ENCODE measurements around the gene GNAQ.

Gene GNAQ

DNA sequence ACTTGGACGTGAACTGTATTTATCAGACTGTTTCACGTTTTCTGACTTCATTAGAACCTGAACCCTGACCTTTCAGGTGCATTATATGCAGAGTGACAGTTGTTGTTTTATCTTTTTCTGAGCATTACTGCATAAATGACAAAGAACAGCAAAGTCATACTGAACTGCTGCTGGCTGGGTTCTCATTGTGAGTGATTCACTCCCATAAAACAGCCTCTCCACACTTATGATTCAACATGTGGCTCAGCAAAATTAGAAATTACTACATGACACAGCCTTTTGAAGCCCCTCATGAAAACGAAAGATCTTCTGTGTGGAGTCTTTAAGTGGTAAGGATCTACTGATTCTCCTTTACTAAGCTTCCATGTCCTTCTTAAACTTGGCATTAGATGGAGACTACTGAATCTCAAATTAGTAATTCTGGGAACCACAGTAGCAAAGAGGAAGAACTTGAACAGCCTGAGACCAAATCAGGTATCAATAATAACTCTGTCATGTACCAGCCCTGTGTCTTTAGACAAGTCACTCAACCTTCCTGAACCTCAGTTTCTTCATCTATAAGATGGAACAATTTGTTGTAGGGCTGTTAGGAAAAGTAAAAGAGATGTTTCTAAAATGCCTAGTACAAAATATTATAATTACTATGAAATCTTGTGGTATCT, 211.2 kb downstream of the GNAQ start:
- Histone ChIP-seq H3K27me3 (ENCODE audit: insufficient read depth, low read length, poor library complexity) (no peaks in the 10 kb centered on the region), H3K9ac (ENCODE audit: low read depth, low read length) (no peak overlapping the region), H3K9me3 (ENCODE audit: insufficient read depth, low read length, severe bottlenecking) (no peaks in the 10 kb centered on the region), H3K4me3 (ENCODE audit: low read depth in 1 of 2, low read length in 2 of 2) (no peak overlapping the region), H3K27ac (ENCODE audit: low read length) (0 out of 2 replicates have a peak overlapping the region, but pooled peaks have one; percentile 13), H4K20me1 (ENCODE audit: insufficient read depth, low read length) (peaks cover 5% of the 10 kb centered on the region), H3K4me2 (ENCODE audit: insufficient read depth, low read length) (no peak overlapping the region), H3K36me3 (ENCODE audit: insufficient read depth, low read length) (peaks cover 6% of the 10 kb centered on the region; the same call in 1 of the 2 replicates), H3K79me2 (ENCODE audit: insufficient read depth, low read length) (peaks cover 40% of the 10 kb centered on the region), H2AFZ (ENCODE audit: low read depth, low read length) (no peak overlapping the region), H3K4me1 (ENCODE audit: insufficient read depth, low read length) (no peaks in the 10 kb centered on the region; the same call in 1 of the 2 replicates)
- no peak for ATAC-seq (ENCODE audit: insufficient read depth, low read depth)
- DNase-seq, result no peak
- no peak for TF ChIP-seq EZH2 (IDR thresholded peaks at IDR 0.05; ENCODE audit: borderline replicate concordance, low read depth, low read length, severe bottlenecking)
- TF ChIP-seq, protein P1, sequence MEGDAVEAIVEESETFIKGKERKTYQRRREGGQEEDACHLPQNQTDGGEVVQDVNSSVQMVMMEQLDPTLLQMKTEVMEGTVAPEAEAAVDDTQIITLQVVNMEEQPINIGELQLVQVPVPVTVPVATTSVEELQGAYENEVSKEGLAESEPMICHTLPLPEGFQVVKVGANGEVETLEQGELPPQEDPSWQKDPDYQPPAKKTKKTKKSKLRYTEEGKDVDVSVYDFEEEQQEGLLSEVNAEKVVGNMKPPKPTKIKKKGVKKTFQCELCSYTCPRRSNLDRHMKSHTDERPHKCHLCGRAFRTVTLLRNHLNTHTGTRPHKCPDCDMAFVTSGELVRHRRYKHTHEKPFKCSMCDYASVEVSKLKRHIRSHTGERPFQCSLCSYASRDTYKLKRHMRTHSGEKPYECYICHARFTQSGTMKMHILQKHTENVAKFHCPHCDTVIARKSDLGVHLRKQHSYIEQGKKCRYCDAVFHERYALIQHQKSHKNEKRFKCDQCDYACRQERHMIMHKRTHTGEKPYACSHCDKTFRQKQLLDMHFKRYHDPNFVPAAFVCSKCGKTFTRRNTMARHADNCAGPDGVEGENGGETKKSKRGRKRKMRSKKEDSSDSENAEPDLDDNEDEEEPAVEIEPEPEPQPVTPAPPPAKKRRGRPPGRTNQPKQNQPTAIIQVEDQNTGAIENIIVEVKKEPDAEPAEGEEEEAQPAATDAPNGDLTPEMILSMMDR (IDR thresholded peaks at IDR 0.05; ENCODE audit: borderline replicate concordance, extremely low read depth, low read length, poor library complexity, severe bottlenecking), result no peak

DNA sequence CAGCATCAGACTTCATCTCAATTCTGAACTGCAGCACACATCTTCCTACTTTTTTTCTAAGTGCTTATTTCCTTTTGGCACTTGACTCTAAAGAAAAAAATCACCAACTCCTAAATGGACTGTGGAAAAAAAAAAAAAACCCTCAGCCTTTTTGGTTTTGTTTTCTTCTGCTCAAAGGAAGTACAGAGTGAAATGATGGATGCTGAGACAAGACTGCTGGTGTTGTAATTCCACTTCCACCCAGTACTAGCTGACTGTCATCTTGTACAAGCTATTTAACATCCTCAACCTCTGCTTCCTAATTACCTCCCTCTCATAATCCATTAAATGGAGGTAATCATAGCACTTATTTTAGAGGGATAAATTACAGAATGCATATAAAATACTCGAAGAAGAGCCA, 212.0 kb downstream of the GNAQ start:
- peaks cover 39% of the 10 kb centered on the region for H3K79me2 ChIP-seq (ENCODE audit: insufficient read depth, low read length)
- peaks cover 3% of the 10 kb centered on the region; the same call in 1 of the 2 replicates for H4K20me1 ChIP-seq (ENCODE audit: insufficient read depth, low read length)
- H3K27ac ChIP-seq (ENCODE audit: low read length), result peak overlapping the region; percentile 44
- TF ChIP-seq, protein P1 (IDR thresholded peaks at IDR 0.05; ENCODE audit: borderline replicate concordance, extremely low read depth, low read length, poor library complexity, severe bottlenecking), result no peak
- no peak for TF ChIP-seq EZH2 (IDR thresholded peaks at IDR 0.05; ENCODE audit: borderline replicate concordance, low read depth, low read length, severe bottlenecking)
- no peaks in the 10 kb centered on the region for H3K9me3 ChIP-seq (ENCODE audit: insufficient read depth, low read length, severe bottlenecking)
- peaks cover 8% of the 10 kb centered on the region; the same call in 1 of the 2 replicates for H3K36me3 ChIP-seq (ENCODE audit: insufficient read depth, low read length)
- H3K4me2 ChIP-seq (ENCODE audit: insufficient read depth, low read length), result no peak overlapping the region
- H2AFZ ChIP-seq (ENCODE audit: low read depth, low read length), result no peak overlapping the region
- H3K9ac ChIP-seq (ENCODE audit: low read depth, low read length), result no peak overlapping the region
- ATAC-seq (ENCODE audit: insufficient read depth, low read depth) (peak; percentile 68; the same call in 2 of the 3 replicates), DNase-seq (no peak)
- no peak overlapping the region for H3K4me3 ChIP-seq (ENCODE audit: low read depth in 1 of 2, low read length in 2 of 2)
- H3K27me3 ChIP-seq (ENCODE audit: insufficient read depth, low read length, poor library complexity), result no peaks in the 10 kb centered on the region
- H3K4me1 ChIP-seq (ENCODE audit: insufficient read depth, low read length), result no peaks in the 10 kb centered on the region; the same call in 1 of the 2 replicates

DNA sequence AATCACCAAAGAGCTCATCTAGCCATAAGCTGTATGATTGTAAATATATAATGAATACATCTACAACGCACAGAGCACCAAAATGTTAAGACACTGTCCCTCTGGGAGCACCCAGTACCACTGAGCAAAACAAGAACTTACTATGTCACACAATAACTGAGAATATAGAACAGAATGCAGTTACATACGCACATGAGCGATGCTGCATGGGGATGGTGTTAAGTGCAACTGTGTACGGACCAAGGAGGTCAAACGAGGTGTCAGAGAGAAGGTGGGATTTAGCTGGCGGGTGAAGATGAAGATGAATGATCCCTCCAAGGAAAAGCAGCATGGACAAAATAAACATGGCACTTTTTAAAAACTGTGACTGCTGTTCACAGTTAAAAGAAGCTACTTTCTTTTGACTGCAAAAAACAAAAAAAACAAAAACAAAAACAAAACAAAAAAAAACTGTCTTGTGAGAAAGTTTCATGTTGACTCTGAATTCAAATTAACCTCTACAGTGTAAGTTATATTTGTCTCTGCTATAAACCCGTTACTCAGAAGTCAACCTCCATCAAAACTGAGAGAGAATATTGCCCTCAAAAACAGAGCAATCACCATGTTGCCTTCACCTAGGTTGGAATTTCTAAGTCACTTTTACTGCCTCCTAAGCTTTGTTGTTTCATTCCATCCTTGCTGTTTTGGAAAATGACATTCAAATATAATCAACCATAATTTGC, 213.9 kb downstream of the GNAQ start:
- no peak overlapping the region for H3K4me3 ChIP-seq (ENCODE audit: low read depth in 1 of 2, low read length in 2 of 2)
- TF ChIP-seq EZH2 (IDR thresholded peaks at IDR 0.05; ENCODE audit: borderline replicate concordance, low read depth, low read length, severe bottlenecking), result no peak
- TF ChIP-seq, protein P1 (IDR thresholded peaks at IDR 0.05; ENCODE audit: borderline replicate concordance, extremely low read depth, low read length, poor library complexity, severe bottlenecking), result no peak
- no peaks in the 10 kb centered on the region for H3K27me3 ChIP-seq (ENCODE audit: insufficient read depth, low read length, poor library complexity)
- no peaks in the 10 kb centered on the region for H3K9me3 ChIP-seq (ENCODE audit: insufficient read depth, low read length, severe bottlenecking)
- peaks cover 3% of the 10 kb centered on the region; the same call in 1 of the 2 replicates for H4K20me1 ChIP-seq (ENCODE audit: insufficient read depth, low read length)
- no peaks in the 10 kb centered on the region; the same call in 1 of the 2 replicates for H3K4me1 ChIP-seq (ENCODE audit: insufficient read depth, low read length)
- H3K79me2 ChIP-seq (ENCODE audit: insufficient read depth, low read length), result peaks cover 42% of the 10 kb centered on the region
- ATAC-seq (ENCODE audit: insufficient read depth, low read depth), result no peak
- no peak overlapping the region for H3K9ac ChIP-seq (ENCODE audit: low read depth, low read length)
- H3K27ac ChIP-seq (ENCODE audit: low read length), result no peak overlapping the region
- no peak for DNase-seq
- peaks cover 26% of the 10 kb centered on the region for H3K36me3 ChIP-seq (ENCODE audit: insufficient read depth, low read length)
- H3K4me2 ChIP-seq (ENCODE audit: insufficient read depth, low read length), result no peak overlapping the region
- no peak overlapping the region for H2AFZ ChIP-seq (ENCODE audit: low read depth, low read length)

All from DND-41 (cell line).